ENCODE results near the gene RGS16.

The RGS16 gene

DNA sequence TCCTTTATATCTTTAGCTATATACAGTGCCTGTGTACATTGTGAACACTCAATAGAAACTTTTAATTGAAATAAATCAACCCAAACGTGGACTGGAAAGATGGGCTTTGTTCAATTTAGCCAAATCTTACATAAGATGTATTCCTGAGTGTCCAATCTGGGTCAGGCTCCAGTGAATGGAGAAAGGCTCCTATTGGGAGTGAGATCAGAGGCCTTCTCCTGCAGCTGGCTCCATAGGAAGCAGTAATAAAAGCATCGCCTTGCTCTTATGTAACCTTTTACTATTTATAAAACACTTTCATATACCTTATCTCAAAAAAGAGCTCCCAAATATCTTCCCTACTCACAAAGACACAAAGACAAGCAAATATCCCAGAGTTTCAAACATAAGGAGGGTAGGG lies 24.9 kb upstream of the RGS16 start:
- DNase-seq = no peak

DNA sequence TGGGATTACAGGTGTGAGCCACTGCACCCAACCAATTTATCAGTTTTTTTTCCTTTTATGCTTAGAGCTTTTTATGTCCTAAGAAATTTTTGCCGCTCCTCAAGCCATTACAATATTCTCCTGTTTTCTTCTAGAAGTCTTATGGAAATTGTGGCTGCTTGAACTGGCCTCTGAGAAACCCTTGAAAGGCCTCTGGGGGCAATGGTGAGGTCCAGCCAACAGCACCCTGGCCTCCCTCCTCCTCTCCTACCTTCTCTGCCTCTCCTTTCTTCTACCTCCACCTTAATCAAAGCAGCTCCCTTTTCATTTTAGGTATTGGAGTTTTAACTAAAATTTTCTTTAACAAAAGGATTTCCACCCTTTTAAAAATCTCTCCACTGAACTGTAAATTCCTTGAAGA lies 24.5 kb upstream of the RGS16 start:
- no peak for DNase-seq

DNA sequence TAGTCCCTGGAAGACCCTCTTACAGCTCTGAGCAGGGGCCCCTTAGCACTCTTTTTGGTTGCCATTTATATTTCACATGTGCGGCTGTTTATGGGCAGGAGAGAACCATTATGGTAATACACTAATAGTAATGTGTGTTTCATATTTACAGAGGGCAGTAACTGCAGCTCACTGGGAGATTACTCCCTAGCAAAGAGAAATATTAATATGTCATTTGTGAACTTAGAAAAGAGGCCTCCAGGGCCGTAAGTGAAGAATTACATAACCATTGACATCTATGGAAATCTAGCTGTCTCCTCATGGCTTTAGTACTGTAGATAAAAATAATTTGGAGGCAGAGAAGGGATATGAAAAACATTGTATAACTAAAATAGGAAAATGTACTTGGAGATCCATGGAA lies 23.4 kb upstream of the RGS16 start:
- no peak for DNase-seq

DNA sequence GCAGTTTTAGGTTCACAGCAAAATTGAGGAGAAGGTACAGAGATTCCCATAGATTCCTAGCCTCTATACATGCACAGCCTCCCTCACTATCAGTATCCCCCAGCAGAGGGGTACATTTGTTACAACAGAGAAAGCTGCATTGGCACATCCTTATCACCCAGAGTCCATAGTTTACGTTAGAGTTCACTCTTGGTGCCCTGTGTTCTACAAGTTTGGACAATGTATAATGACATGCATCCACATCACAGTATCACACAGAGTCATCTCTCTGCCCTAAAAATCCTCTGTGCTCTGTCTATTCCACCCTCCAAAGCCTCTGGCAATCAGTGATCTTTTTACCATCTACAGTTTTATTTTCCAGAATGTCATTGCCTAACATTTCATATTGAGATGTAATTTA lies 22.3 kb upstream of the RGS16 start:
- no peak for DNase-seq

DNA sequence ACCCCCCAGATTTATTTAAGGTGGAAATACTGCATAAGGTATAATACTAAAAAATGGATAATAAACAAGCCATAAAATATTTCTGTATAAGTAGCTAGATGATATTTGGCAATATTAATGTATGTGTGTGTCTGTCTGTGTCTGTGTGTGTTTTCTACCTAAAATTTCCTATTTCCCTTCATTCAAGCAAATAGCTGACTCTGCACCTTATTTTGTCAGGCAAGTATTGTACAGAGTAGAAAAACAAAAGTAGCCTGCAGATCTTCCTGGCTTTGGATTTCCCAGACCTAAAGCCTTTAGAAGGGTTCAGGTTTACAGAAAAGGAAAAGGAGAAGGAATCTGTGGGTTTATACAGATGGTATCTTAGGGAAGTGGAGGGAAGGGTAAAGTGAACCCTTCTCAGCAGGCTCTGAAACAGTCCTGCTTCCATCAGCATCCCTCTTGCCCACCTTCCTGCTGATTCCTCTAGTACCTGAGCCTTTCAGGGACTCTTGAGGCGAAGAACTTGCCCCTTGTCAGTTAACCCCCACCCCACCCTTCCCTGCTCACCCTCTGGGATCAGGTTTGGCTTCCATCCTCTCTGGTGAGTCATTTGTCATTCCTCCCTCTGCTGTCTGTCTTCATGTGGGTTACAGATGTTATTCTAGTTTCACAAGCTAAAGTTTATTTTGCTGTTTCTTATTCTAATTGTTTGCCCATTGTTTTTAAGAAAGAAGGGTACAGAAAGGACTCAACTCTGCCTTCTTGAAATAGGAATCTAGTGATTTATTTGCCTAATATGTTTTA lies 21.7 kb upstream of the RGS16 start:
- no peak for DNase-seq

DNA sequence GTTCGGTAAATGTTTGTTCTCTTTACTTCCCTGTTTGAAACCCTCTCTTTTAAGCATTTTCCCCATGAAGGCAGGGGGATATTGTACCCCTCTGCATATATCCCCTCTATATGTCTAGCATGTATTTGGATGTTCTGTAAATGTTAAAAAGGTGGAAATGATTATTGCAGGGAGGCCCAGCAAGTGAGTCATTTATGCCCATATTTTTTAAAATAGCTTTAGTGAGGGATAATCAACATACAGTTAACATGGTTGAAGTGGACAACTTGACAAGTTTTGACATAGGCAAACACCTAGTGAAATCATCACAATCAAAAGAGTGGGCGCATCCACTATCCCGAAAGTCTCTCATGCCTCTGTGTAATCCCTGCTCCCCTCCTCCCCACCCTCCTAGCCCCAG lies 20.8 kb upstream of the RGS16 start:
- DNase-seq = no peak

DNA sequence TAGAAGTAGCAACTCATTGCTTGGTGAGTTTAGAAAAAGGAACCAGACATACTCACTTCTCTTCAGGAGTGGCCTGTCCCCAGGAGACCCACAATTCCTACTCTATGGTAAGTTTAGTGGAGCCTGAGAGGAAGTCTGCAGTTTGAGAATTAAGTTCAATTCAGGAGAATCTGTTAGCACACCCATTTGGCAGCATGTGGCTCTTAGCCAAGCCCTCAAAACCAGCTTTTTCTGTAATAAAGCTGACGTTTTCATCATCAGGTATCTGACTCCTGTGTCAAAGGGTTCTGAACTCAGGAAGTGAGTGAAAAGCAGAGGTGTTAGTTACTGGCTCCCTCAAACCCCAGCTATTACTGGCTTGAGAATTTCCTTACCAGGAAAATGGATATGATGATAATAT lies 20.4 kb upstream of the RGS16 start:
- peak; percentile 15 for DNase-seq

DNA sequence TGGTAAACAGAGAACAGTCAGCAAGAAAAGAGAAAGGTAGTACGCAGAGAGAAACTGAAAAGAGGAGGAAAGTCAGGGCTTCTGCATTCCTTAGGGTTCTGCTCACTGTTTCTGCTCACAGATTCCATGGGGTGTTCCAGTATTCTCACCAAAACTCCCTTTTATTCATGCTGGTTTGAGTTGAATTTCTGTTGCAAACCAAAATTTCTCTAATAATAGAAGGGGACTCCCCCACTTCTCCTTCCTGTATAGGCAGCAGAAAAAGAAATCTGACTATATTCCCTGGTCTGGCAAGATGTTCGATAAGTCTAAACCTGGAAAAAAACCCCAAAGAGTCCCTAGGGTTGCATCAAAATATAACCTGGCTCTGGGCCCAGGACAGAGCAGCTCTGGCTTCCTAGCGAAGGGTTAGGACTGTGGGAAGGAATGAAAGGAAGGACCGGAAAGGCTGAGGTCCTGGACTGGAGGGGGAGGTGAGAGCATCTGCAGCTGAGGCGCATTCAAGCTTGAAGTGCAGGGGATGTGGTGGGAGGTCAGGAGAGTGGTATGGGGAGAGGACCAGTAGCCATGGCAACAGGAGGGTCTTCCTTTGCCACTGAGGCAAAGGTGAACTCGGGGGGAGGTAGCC lies 18.8 kb upstream of the RGS16 start:
- peak; percentile 31 for DNase-seq

DNA sequence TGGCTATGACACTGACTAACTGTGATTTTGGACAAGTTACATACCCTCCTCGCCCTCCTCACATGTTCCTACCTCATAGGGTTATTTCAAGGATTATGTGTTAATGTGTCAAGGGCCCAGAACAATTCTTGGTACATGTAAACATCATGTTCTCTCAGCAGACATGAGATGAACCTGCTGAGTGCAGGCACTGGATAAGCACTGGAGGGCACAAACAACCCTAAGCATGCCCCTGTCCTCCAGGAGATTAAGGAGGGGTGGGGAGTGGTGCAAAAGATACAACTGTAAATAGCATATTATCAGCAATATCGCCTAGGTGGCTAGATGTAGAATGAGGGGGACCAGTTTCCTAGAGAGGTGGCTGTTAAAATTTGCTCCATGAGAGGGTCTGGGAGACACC lies 17.7 kb upstream of the RGS16 start:
- DNase-seq = no peak

DNA sequence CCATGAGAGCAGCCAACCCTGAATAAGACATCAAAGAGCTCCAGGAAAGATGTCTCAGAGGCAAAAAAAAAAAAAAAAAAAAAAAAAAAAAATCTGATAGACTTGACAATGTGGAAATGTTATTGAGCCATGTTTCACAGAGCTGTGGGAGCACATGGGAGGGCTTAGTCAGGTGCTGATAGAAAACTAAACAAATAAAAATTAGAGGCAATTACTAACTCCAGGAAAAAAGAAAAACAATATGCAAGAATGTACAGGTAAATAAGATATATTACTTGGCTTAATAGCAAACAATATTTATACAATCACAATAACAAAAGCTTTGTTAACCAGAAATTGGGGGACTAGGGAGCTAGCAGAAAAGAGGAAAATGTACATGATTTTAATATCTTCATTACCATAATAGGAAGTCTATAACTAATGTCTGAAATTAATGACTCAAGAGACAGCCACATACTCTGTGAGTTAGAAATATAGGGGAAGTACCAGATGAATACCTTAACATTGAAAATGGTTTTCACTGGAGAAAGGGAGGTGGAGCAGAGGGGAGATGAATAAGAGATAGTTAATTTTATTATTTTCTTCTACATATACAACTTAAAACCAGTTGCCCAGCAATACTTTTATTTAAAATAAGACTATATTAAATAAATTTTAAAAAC lies 16.9 kb upstream of the RGS16 start:
- no peak for DNase-seq

DNA sequence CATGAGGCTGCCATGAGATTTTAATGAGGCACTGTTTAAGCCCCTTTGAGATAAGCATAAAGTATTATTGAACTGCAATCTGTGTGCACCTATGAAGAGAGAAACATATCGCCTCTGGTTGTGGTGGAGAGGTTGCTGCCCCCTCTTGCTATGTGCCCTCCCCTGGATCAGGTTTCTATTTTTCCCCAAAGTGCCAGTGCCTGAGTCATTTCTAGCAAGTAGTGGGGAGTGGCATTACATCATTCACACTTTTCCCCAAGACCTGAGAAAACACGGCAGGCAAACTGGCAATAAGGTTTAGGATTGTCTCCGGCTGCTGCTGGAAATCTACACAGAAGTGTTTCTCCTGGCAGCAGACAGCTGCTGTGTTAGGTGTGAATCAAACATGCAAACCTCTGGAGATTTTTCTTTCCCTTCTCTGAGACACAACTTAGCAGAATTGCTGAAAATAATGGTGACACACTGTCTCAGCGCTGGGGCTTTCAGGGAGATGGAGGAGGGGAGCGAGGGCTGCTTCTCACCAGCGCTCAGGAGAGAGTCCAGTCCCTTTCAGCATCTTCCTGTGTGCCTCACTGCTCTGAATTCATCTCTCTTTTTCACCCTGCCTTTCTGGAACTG lies 13.7 kb upstream of the RGS16 start:
- DNase-seq = no peak

DNA sequence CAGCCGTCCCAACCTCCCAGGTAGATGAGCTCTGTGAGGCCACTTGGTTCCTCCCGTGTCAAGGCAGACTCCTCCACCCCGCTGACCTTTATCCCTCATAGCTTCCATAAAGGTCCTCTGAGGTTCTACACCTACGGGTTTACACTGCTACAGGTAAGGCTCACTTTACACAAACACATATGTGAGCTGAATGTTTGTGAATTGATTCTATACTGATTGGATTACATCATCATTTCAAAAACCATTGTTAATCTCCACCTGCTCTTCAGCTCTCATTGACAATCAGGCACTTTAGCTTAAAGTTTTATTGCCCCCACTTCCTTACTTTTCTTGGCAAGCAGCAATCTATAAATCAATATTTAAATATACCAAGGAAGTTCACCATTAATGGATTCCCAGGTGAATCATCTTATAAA lies 12.8 kb upstream of the RGS16 start:
- DNase-seq = no peak

DNA sequence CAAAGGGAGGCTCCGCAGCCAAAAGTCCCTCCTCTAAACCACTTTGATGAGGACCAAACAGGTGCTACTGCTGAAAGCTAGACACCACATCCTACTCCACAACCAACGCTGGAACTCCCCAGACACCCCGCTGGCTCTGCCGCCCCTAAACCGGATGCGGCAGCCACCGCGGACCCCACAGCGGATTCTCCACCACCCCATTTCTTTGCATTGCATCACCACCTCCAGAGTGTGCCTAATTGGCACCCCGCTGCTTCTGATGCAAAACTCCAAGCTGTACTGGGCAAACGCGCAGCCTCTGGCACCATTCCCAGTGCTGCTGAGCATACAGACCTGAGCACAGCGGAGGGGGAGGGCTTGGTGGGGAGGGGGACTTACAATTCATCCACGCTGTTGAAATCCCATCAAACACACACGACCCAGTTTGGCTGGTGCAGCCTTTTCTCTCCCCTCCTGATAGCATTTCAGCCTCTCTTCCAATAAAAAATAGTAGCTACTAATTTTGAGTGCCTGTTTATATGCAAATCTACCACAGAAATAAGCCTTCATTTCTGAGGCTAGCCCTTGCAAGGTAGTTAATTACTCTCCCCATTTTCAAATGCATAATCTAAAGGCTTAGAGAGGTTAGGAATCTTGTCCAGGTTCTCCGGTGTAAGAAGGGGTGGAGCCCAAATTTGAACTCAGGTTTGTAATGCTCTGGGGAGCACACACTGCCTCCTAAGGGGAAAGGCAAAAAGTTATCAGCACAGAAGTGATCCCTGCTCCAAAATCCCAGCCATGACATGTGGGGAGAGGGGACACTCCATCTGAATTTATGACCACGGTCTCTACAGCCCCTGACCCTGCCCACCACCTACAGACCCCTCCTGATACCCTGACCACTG lies 12.2 kb upstream of the RGS16 start:
- DNase-seq = no peak

DNA sequence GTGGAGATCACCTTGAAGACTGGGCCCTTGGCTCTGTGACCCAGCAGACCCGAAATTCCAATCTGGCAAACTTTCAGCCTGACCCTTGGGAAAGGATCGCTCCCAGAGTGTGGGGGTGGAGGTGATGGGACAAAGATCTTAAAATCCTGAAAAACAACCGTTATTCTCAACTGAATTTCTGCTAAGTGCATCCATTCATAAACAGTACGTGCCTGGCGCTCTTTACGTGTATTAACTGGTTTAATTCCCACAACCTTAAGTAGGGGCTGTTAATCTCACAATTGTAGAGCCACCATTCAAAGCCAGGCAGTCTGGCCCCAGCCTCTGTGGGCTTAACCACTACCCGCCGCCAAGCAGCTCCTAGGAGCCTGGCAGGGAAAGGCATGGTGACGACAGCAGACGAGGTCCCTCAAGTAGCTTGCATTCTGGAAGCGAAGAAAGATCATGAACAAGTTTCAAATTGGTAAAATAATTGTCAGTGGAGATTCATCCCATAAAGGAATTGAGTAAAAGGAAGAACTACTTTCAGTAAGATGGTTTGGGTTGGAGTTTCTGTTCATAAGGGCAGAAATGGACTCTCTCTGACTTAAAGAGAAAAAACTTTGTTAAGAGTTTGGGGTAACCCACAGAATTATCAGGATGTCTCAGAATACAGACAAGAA lies 11.4 kb upstream of the RGS16 start:
- no peak for DNase-seq

DNA sequence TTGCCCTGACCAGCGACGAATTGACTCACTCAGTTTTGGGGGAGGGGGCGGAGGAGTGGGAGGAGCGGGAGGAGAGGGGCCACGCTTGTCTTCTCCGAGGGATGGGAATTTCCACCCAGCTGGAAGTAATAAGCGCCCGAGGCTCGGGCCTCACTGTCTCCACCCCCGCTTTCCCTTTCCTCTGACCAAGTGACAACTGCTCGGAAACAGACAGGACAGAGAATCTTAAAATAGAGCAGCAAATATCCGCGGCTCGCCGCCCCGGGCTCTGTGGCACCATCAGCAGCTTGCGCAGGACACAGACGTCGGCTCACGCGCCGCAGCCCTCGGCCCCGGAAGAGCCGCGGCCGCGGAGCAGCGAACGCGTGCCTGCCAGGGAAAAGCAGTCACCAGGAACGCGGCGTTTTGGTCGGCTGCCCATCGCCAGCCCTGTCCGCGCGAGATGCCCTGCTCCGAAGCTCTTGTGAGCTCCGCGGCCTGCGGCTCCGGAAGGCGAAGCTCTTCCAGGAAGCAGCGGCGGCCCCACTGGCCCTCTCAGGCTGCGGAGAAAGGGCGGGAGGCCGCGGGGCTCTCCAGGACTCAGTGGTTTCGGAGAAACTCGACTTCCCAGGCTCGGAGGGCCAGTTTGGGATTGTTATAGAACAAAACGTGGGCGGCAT lies 10.7 kb upstream of the RGS16 start:
- peak; percentile 84 for DNase-seq

DNA sequence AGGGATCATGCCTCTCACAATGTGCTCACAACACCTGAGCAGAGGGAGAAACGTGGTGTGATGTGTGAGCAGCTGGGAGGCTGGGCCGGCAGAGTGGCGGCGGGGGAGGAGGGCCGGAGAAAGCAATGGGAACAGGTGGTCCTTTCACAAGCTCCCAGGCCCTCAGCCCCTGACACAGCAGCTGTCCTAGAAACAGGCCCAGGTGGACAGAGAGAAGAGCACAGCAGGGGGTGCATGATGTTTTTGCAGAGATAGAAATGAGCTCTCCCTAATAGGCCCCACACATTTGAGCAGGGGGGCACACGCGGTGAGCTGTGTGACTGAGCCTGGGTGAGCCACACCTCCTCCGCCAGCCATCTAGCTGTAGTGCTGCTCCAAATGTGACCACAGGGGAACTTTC lies 7.6 kb upstream of the RGS16 start:
- no peak for DNase-seq

DNA sequence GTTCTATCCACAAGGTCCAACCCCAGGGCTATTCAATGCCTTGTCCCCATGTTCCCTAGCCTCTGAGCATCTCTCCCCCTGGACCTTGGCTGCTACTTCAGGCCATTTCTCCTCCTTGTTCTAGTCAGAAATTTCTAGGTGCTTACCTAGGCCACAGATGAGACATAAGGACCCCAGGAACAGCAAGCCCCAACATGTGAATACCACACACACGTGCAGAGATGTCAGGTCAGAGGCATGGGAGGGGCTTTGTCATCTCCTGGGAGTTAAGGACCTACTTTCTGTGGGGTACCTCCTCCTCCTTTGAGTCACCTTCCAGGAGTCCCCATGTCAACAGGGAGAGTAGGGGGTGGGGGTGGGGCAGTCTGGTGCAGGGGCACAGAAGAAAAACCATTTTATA lies 7.1 kb upstream of the RGS16 start:
- DNase-seq = no peak

DNA sequence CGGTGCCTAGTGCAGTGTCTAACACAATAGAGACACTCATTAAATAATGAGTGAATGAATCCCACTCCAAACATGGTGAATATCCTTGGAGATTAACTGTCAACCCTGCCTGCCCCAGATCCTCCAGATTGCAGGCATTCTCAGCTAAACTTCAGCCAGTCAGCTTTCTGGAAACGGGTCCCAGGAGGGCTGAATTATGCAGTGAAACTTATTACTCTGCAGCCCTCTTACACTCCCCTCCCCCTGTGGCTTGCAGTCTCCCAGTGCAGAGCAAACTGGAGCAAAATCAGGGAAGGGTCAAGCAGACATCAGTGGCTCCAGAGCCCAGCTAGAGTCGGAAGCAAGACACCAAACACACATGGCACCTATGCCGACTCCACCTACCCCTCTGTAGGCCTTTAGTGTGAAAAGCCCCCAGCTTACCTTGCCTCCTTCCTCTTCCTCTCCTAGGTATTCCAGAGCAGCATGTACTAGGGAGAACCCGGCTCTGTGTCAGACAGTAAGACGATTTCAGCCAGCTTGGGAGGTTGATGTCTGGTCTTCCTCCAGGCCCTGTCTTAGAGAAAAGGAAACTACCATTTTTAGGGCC lies 6.5 kb upstream of the RGS16 start:
- no peak for DNase-seq

DNA sequence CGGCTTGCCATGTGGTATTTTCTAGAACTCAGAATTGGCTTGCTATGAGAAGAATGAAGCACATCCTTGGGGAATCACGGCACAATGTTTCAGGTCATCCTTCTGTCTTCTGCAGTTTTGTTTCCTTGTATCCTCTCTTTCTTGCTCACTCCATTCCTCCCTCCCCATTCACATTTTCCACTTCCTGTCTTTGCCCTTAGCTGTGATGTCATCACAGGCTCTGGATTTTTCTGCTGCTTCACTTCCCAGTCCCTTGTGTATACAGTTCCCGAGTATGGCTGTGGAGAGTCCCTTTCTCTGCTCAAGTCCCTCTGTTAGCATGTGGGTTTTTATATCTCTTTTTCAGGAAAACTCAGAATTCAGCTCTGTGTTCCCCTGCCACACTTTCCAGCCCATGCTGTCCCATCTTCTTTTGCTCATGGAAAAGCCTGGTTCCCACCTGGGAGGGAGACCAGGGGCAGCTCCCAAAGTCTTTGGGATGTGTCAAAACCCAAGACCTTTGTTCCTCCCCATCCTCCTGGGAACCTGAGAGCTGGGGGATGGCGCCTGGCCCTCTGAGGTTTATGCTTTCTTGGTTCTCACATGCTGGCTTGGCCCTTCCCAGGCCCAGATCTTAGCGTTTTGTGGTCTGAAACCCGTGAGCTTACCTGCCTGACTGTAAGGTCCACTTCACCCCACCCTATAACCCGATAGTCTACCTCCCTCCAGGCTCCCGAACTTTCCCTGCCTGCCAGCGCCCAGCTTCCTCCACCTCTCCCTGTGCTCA lies 4.8 kb upstream of the RGS16 start:
- peak; percentile 53 for DNase-seq

DNA sequence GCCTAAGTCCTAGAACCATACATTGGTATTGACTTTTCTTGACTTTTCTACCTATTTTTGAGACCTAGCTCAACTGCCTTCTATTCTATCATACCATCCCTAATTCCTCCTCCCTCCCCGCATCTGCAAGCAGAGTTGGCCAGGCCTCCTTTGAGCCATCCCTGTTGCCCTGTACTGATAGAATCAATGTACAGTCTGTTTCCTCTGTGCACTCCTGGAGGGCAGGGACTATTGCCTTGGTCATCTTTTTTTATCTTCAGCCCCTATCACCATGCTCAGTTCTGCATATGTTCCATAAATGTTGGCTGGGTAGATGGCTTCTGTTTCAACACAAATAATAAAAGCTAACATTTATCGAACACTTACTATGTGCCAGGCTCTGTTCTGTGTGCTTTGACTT lies 4.0 kb upstream of the RGS16 start:
- DNase-seq = no peak

DNA sequence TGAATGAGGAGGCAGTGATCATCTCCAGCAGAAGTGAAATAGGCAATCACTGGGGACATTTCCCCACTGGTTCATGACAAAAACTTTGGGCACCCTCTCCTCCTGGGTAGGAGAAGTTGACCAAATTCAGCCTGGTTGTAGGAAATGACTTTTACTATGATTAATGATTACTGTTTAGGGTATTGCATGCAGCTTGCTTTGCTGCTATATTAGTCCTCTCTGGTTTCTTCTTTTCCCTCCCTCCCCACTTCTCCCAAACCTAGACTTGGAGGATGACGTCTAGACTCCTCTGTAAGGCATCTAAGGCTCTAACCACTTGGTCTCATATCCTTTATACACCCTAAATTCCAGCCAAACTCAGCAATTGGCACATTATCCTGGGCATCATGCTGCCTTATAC lies 3.4 kb upstream of the RGS16 start:
- peak; percentile 34 for DNase-seq

Measured in inflammatory macrophage treated with lipopolysaccharide for 4 hours (primary cell).